HepG2 (cell line): ENCODE results near the gene TSKU. TPM values are rescaled to one million over a fixed set of nuclear protein-coding genes. Genes with fewer than 3 reads are reported as not detected.

ENCODE experiments used
- ATAC-seq: fragments of 200-7000 bp; cut with Tn5 transposase; 3 replicates; pipeline ENCODE4 v1.9.1; 2020; ENCODE audit warnings: mild to moderate bottlenecking, moderate library complexity
- BruUV-seq: library from RNA; stranded (reverse); fragments of 400-500 nt; replicated peaks from 2 replicates; lab custom pipeline; 2021; lab: Mats Ljungman, UMichigan
- CTCF ChIA-PET: fragments of 300-600 bp; formaldehyde crosslinking; extraction: SDS; loops from one replicate; lab custom pipeline; 2021; ENCODE audit warnings: low total read pairs, inconsistent platforms, low intra/inter-chr PET ratio; lab: Yijun Ruan, JAX
- POLR2A ChIA-PET: fragments of 350-600 bp; sonication (Branson Sonifier 250); formaldehyde crosslinking; loops from one replicate; lab custom pipeline; 2020; ENCODE audit warnings: antibody characterized with exemption, inconsistent platforms; lab: Yijun Ruan, JAX
- DNase-seq: peaks from one replicate; pipeline ENCODE4 v3.0.0-alpha.2; 2015; ENCODE audit warnings: low spot score
- FAIRE-seq: peaks from 3 replicates; lab custom pipeline; 2011; peaks lifted over from hg19 to GRCh38; lab: Jason Lieb, UNC
- H2AFZ ChIP-seq: one replicate; pipeline ENCODE4 v1.6.1; 2011; ENCODE audit warnings: low read length, inconsistent platforms
- H3K27ac ChIP-seq: fragments of 300-600 bp; 3 replicates; pipeline ENCODE4 v1.8.0; 2011; ENCODE audit warnings: mixed run types, mild to moderate bottlenecking, mixed read lengths, low read length, inconsistent platforms; ENCODE audit not compliant: insufficient read depth; ENCODE audit errors: extremely low read length
- H3K27me3 ChIP-seq, 2 experiments: fragments of 200-600 bp in 1 of 2; 2 replicates in 1 of 2; 3 replicates in 1 of 2; pipeline versions ENCODE4 v1.6.0 to v1.8.0; 2011; ENCODE audit warnings: low read length in 2 of 2, mild to moderate bottlenecking in 2 of 2, moderate library complexity in 2 of 2, inconsistent platforms in 1 of 2; ENCODE audit not compliant: insufficient read depth in 2 of 2, control insufficient read depth in 1 of 2
- H3K36me3 ChIP-seq, 2 experiments: fragments of 200-600 bp in 1 of 2; replicated peaks in 1 of 2; 2 replicates in 1 of 2; 3 replicates in 1 of 2; pipeline versions ENCODE4 v1.5.1 to v1.8.0; 2011; ENCODE audit warnings: low read length in 2 of 2, inconsistent platforms in 1 of 2; ENCODE audit not compliant: insufficient read depth in 2 of 2, control insufficient read depth in 1 of 2
- H3K4me1 ChIP-seq: 2 replicates; pipeline ENCODE4 v1.5.1; 2012; ENCODE audit warnings: low read length, inconsistent platforms; ENCODE audit not compliant: insufficient read depth
- H3K4me2 ChIP-seq: 2 replicates; pipeline ENCODE4 v1.6.0; 2011; ENCODE audit warnings: low read depth, low read length, inconsistent platforms
- H3K4me3 ChIP-seq, 3 experiments: fragments of 200-600 bp in 1 of 3; sonication (generic), shearing (Covaris generic) in 1 of 3; replicated peaks in 1 of 3; 2 replicates each; pipeline ENCODE4 v1.5.1; 2011 to 2016; ENCODE audit warnings: low read length in 3 of 3, inconsistent platforms in 2 of 3, low read depth in 2 of 3, mild to moderate bottlenecking in 2 of 3, control low read depth in 1 of 3, mixed read lengths in 1 of 3; ENCODE audit not compliant: insufficient read depth in 1 of 3
- H3K79me2 ChIP-seq: one replicate; pipeline ENCODE4 v1.6.1; 2011; ENCODE audit warnings: low read length, inconsistent platforms; ENCODE audit not compliant: insufficient read depth
- H3K9ac ChIP-seq: 2 replicates; pipeline ENCODE4 v1.6.0; 2011; ENCODE audit warnings: mild to moderate bottlenecking, low read depth, low read length, inconsistent platforms; ENCODE audit not compliant: insufficient read depth
- H3K9me3 ChIP-seq: 2 replicates; pipeline ENCODE4 v1.5.1; 2012; ENCODE audit warnings: mild to moderate bottlenecking, low read length
- H4K20me1 ChIP-seq: 2 replicates; pipeline ENCODE4 v1.6.0; 2011; ENCODE audit warnings: inconsistent platforms, mild to moderate bottlenecking, low read length, moderate library complexity; ENCODE audit not compliant: insufficient read depth
- CAMTA2 ChIP-seq: sonication (generic); formaldehyde crosslinking; IDR thresholded peaks from 2 replicates; pipeline ENCODE4 v1.4.0; 2020; ENCODE audit warnings: mild to moderate bottlenecking, missing genetic modification reagents, borderline replicate concordance
- ETV6 ChIP-seq: sonication (generic); formaldehyde crosslinking; conservative IDR thresholded peaks from 2 replicates; pipeline ENCODE4 v1.4.0; 2020; ENCODE audit warnings: missing genetic modification reagents
- POGK ChIP-seq: sonication (generic); formaldehyde crosslinking; conservative IDR thresholded peaks from 2 replicates; pipeline ENCODE4 v1.8.0; 2022; ENCODE audit warnings: mild to moderate bottlenecking, moderate library complexity, missing genetic modification reagents
- PRMT3 ChIP-seq: sonication (generic); formaldehyde crosslinking; IDR thresholded peaks from 2 replicates; pipeline ENCODE4 v1.8.1; 2022; ENCODE audit warnings: low read depth, mild to moderate bottlenecking, moderate library complexity, missing genetic modification reagents, borderline replicate concordance
- RNF219 ChIP-seq: sonication (generic); formaldehyde crosslinking; IDR thresholded peaks from 2 replicates; pipeline ENCODE4 v1.5.0; 2020; ENCODE audit warnings: mild to moderate bottlenecking, missing genetic modification reagents
- ZGPAT ChIP-seq: IDR thresholded peaks from 2 replicates; pipeline ENCODE4 v1.6.1; 2016; ENCODE audit warnings: mild to moderate bottlenecking
- ZNF18 ChIP-seq: sonication (generic); formaldehyde crosslinking; IDR thresholded peaks from 2 replicates; pipeline ENCODE4 v1.8.0; 2022; ENCODE audit warnings: mild to moderate bottlenecking, missing genetic modification reagents; ENCODE audit not compliant: insufficient replicate concordance
- ZNF232 ChIP-seq: sonication (generic); formaldehyde crosslinking; IDR thresholded peaks from 2 replicates; pipeline ENCODE4 v1.4.0; 2020; ENCODE audit warnings: missing genetic modification reagents, borderline replicate concordance
- ZNF280D ChIP-seq: sonication (generic); formaldehyde crosslinking; IDR thresholded peaks from 2 replicates; pipeline ENCODE4 v1.5.1; 2020; ENCODE audit warnings: mild to moderate bottlenecking, missing genetic modification reagents
- ZNF282 ChIP-seq: fragments of 450-650 bp; IDR thresholded peaks from 2 replicates; pipeline ENCODE4 v1.6.1; 2018; ENCODE audit not compliant: partially characterized antibody
- ZNF296 ChIP-seq: sonication (generic); formaldehyde crosslinking; conservative IDR thresholded peaks from 2 replicates; pipeline ENCODE4 v1.5.0; 2020; ENCODE audit warnings: mild to moderate bottlenecking, missing genetic modification reagents
- ZNF460 ChIP-seq: sonication (generic); formaldehyde crosslinking; IDR thresholded peaks from 2 replicates; pipeline ENCODE4 v1.5.1; 2020; ENCODE audit warnings: missing genetic modification reagents, mild to moderate bottlenecking, borderline replicate concordance
- WGBS: methylation state at CpG from one replicate; pipeline ENCODE4 v1.1.6; 2017; ENCODE audit warnings: low lambda C conversion rate; 5-methylcytosine and 5-hydroxymethylcytosine counted together
- in situ Hi-C: cut with HindIII; loops from 2 replicates; pipeline ENCODE4 v1.10.0; 2017; ENCODE audit warnings: low pct_unique_long_range_greater_than_20kb; ENCODE audit not compliant: extremely low pct_ligation_motif_present
- intact Hi-C: fragments of 100-400 bp; cut with micrococcal nuclease; formaldehyde crosslinking; loops from one replicate; pipeline ENCODE4 v1.10.0; 2022; ENCODE audit not compliant: unreplicated experiment
- polyA plus RNA-seq, 8 experiments: library from polyadenylated mRNA; depleted of rRNA in 3 of 8; stranded (reverse) in 7 of 8; unstranded in 1 of 8; fragments of >200 nt; fragmentation: Illumina TruSeq in 4 of 8; extraction: Trizol in 4 of 8; gene quantifications; 2 replicates each; pipeline versions ENCODE4 v1.2.1 to v1.2.3, GENCODE V29; 2011 to 2016; ENCODE audit warnings: low read depth in 4 of 8, missing spikeins in 1 of 8, mixed read lengths in 1 of 8; ENCODE audit not compliant: insufficient read depth in 1 of 8
- total RNA-seq, 5 experiments: library from RNA; depleted of rRNA; stranded (reverse); fragments of >200 nt; fragmentation: Illumina TruSeq; extraction: Trizol; gene quantifications; 2 replicates each; pipeline ENCODE4 v1.2.3, GENCODE V29; 2016; ENCODE audit warnings: low read depth in 1 of 5

TSKU gene
- total and polyA plus RNA-seq, 2 of the 13 experiments (the other 11 are each of a cell fraction or from before 2014, with no cell fraction given), result 20.3 to 21.4 TPM

- no peak for FAIRE-seq
- Histone ChIP-seq H3K36me3 (no peaks in the 10 kb centered on the region; a peak in 3 of 5 replicates), H3K4me3 (no peak overlapping the region)
- in situ Hi-C loops, result loop anchor here (10.0 kb wide), 1 partner anchor 45 kb away; no protein-coding TSS in a partner anchor
- intact Hi-C loops, result no loop called here
- no peak for TF ChIP-seq ZNF296 (CRISPR knock-in tag)
- TF ChIP-seq PRMT3 (CRISPR knock-in tag), result no peak
- TF ChIP-seq POGK, result no peak
- no peak for TF ChIP-seq ZNF280D (CRISPR knock-in tag)
- no peak for TF ChIP-seq ZNF18 (CRISPR knock-in tag)
- TF ChIP-seq ZNF460, result no peak
- TF ChIP-seq ZGPAT (CRISPR knock-in tag), result no peak
- TF ChIP-seq RNF219 (CRISPR knock-in tag), result no peak
- TF ChIP-seq ZNF282, result no peak
- TF ChIP-seq ZNF232 (CRISPR knock-in tag), result no peak
- TF ChIP-seq CAMTA2, result no peak
- TF ChIP-seq ETV6, result no peak
- TF ChIP-seq, all 625 proteins: peak for 0
- ATAC-seq (no peak), DNase-seq (no peak)
- ChIA-PET POLR2A (interaction anchor here (0.9 to 4.7 kb wide), 2 partner anchors 12 to 20 kb away, joined by 3 to 39 read pairs; no protein-coding TSS in a partner anchor), CTCF (no interaction called here)
- WGBS, result 89% methylated on average over 5 of the region's 5 CpGs
- Histone ChIP-seq H3K27me3 (no peaks in the 10 kb centered on the region), H3K9ac (no peak overlapping the region), H3K4me1 (peaks cover 100% of the 10 kb centered on the region), H3K27ac (no peak overlapping the region), H3K4me2 (no peak overlapping the region), H4K20me1 (peaks cover 56% of the 10 kb centered on the region), H3K9me3 (no peaks in the 10 kb centered on the region), H3K79me2 (peaks cover 94% of the 10 kb centered on the region), H2AFZ (no peak overlapping the region)
- no TSS peak for BruUV-seq
These were observed 7.1 kb downstream of the TSKU start for GRCh38 chr11:76790251-76790650.
